ENCODE data around the gene PRDM16. TPM values are rescaled to one million over a fixed set of nuclear protein-coding genes. Genes with fewer than 3 reads are reported as not detected.
"Not testable (repeated sequence)": the region's sequence is repeated elsewhere in the genome, so short reads cannot be mapped to it uniquely, and the experiment has no call there.

PRDM16 gene
- total RNA-seq, 1 donor from 2014 or later, result 6.7 TPM

DNA sequence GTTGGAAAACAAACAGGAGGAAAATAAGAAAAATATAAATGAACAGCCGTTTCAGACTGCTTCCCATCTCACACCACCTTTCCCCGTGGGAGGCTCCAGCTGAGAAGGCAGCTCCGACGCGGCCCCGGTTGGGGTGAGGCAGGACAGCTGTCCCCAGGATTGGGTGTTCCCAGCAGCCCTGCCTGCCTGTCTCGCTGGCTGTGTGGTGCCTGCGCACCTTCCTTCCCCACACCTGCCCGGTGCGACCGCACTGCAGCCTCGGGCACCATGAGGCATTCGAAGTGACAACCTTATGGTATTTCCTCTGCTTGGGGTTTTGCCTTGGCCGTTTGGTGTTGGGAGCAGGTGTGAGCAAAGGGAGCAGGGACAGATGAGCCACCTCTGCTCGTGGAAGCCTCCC lies 161.6 kb downstream of the PRDM16 start:
- no peak for DNase-seq

DNA sequence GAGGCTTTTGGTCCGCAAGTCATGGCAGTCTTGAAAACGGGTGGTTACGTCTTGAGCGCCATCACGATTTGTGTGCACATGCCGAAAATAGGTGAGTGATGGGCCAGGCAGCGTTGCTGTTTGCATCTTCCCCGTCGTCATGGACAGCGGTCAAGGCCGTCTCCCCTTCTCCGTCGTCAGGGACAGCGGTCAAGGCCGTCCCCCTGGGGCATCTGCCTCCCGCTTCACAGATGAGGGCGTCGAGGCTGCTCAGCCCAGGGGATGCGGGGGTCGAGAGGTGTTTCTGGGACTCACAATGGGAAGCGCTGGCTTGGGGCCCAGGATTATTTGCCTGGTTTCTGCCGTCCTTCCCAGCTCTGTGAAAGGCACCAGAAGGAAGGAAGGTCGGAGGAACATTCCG lies 162.2 kb downstream of the PRDM16 start:
- no peak for DNase-seq

GRCh38 chr1:3231826-3232225 lies 162.8 kb downstream of the PRDM16 start:
- DNase-seq, result no peak

GRCh38 chr1:3233031-3233430 lies 164.0 kb downstream of the PRDM16 start:
- no peak for DNase-seq

DNA sequence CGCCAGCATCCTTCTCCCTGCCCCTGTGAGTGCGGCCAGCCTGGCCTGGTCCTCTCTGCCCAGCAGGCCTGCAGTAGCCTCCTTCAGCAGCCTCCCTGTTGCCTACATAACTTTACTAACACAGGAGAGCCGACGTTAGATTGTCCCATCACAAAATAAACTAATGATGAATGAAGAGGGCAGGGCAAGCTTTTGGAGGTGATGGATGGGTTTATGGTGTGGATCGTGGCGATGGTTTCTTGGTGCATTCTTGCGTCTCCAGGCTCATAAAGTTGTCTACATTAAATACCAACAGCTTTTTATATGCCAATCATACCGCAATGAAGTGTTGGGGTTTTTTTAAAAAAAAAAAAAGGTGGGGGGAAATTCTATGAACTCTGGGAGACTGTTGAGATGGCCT lies 164.5 kb downstream of the PRDM16 start:
- no peak for DNase-seq

DNA sequence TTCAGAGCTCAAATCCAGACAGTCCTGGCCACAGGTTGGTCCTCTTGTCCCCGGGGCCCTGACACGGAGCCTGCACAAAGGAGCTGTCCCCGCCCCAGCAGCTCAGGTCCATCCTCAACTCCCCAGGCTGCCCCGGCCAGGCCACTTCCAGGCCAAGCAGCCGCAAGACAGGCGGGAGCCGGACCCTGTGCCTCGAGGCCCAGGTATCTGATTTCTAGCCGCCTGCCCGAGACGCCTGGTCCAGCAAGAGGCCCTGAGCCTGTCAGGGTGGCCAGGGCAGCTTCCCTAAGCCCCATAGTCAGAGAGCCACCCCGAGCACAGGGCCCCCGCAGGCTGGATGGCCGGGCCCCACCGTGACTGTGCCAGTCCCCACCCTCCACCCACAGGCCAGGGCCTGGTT lies 165.3 kb downstream of the PRDM16 start:
- DNase-seq, result no peak

DNA sequence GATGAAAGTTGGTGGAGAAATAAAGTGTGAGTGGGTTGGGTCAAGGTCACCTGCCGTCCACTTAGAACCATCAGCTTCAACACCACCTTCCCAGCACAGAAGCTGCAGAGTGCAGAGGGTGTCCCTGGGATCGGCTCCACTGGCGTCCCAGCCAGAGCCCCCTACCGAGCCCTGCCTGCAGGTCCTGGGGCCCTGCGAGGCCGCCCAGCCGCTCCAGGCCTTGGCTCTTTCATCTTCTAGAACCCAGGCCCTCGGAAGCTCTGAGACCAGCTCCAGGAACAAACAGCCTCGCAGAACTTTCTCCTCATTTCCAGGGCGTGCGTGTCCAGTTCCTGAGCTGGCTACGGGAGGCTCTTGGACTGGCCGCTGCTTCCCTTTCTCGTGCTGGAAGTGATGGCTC lies 166.0 kb downstream of the PRDM16 start:
- no peak for DNase-seq

GRCh38 chr1:3235496-3235895 lies 166.5 kb downstream of the PRDM16 start:
- DNase-seq, result no peak

DNA sequence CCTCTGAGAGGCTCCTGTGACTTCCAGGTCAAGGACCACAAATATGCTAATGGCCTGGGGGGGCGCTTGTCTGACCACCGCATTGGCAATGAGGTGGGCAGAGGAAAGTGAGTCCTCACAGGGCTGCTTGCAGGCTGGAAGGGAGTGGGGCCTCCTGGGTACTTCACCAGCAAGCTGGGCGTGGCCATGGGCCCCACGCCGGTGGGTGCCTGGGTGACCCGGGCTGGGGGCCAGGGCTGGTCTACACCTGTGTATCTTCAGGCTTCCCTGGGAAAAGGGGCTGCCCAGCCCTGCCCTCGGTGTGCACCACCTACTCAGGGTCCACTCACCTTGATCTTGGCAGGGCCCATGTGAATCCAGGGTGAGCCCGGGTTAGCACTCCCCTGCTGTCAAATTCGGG lies 167.4 kb downstream of the PRDM16 start:
- no peak for DNase-seq

- no peak for DNase-seq
Observed at GRCh38 chr1:3236955-3237354, 168.0 kb downstream of the PRDM16 start.

DNA sequence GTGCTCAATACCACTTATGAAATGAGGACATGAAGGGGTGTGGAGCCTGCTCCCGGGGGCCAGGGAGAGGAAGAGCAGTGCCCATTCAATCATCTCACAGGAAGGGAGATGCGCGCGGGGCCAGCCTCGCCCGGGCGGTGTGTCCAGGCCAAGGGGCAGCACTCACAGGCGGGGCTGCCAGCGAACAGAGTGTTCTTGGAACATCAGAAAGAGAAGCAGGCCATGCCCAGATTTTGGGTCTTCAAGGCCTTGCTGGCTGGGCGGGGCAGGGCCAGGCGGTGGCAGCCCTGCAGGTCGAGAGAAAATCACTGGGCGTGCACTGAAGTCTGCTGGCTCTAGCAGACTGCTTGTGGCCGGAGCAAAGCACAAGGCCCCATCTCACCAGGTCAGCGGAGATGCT lies 168.6 kb downstream of the PRDM16 start:
- DNase-seq, result no peak

GRCh38 chr1:3237994-3238702 lies 169.1 kb downstream of the PRDM16 start:
- DNase-seq, result no peak

- DNase-seq, result no peak
Observed at GRCh38 chr1:3238703-3239278, 169.8 kb downstream of the PRDM16 start.

DNA sequence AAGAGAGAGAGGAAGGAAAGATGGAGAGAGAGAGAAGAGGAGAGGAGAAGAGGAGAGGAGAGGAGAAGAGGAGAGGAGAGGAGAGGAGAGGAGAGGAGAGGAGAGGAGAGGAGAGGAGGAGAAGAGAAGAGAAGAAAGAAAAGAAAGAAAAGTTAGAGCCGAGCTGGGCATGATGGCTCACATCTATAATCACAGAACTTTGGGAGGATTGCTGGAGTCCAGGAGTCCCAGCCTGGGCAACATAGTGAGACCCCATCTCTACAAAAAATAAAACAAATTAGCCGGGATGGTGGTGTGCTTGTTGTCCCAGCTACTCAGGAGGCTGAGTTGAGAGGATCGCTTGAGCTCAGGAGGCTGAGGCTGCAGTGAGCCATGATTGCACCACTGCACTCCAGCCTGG lies 171.0 kb downstream of the PRDM16 start:
- DNase-seq, result not testable (repeated sequence)

- DNase-seq, result no peak
Observed at GRCh38 chr1:3240524-3241235, 171.7 kb downstream of the PRDM16 start.

- no peak for DNase-seq
Observed at GRCh38 chr1:3241236-3241550, 172.2 kb downstream of the PRDM16 start.

- DNase-seq, result no peak
Observed at GRCh38 chr1:3241673-3242407, 172.8 kb downstream of the PRDM16 start.

DNA sequence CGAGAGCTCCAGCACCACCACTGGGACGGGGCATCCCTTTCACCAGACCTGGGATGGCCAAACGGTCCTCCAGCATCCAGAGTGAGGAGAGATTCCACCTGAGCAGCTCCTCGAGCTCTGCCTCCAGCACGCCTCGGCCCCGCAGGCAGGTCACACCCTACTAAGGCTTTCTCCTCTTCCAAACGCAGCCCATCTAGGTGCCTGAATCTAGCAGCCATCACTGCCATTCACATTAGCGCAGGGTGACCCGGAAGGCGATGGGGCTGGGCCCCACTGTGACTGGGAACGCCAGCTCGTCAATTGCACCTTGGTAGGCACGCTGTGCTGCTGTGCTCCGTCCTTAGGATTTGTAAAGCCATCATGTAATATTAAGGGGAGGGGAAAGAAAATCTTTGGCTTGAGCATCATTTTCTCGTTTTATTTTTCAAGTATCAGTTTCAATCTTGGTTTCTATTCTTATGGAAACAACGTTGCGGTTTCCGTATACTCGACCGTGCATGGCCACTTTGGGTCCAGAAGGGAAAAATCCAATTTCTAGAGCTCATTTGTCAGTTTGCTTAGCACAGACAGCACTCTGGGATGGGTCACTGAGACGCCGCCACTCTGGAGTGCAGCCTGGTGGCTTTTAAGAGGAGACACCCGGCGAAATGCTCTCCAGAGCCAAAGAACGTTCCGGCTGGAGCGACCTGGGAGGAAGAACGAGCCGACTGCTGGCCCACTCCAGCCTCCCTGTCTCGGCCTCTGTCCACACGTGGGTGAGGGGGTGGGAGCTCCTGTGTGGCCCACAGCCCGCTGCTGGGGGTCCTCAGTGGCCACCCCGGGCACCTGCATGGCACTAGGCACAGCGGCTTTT lies 173.6 kb downstream of the PRDM16 start:
- no peak for DNase-seq

- no peak for DNase-seq
Observed at GRCh38 chr1:3243304-3243703, 174.3 kb downstream of the PRDM16 start.

DNA sequence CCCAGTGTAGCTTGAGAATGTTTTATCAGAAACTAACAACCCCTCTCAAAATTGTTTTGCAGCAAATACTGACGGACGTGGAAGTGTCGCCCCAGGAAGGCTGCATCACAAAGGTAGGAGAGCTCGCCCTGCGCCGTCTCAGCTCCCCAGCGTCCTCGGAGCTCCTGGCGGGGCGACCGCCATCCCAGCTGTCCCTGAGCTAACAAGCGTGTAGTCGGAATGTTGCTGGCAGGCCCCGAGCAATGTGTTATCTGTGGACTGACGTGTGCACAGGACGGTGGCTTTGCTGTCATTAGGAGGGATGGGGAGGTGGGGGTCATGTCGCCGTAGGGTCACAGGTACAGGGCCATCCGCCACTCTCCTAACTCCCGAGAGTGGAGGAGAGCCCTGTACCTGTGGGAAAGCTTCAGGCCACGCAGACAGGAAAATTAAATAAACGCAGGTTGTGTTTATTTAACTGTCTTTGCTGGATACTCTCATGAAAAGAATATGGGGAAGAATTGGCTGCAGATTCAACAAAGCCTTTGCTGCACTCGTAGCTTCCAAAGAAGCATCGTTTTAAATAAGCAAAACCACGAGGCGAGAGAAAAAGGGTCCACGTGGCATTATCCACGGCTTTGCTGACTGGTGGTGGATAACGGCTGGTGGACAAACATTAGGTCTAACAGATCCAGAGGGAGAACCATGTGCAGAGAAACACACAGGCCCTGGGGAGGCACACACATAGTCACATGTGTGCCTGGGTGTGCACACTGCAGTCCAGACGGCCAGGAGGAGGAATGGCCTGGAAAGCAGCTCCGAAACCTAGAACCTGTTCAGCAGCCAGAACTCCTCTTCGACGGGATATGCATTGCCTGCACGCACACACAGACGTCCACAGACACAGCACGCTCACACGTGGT lies 175.3 kb downstream of the PRDM16 start:
- DNase-seq, result no peak

- no peak for DNase-seq
Observed at GRCh38 chr1:3244927-3245315, 175.9 kb downstream of the PRDM16 start.

Measured in occipital lobe (tissue), 2 donors.